NB4 (cell line): ENCODE measurements around the gene ADK.

Experiments
- MYC ChIP-seq: IDR thresholded peaks from 2 replicates; pipeline ENCODE4 v1.6.1; 2011; ENCODE audit warnings: low read depth, low read length
- TF ChIP-seq, protein P1 (sequence below): IDR thresholded peaks from 2 replicates; pipeline ENCODE4 v1.6.1; 2011; ENCODE audit warnings: low read depth, low read length
- TF ChIP-seq, protein P2 (sequence below): IDR thresholded peaks from one replicate; pipeline ENCODE4 v1.5.1; 2012; ENCODE audit warnings: low read depth, low read length

DNA sequence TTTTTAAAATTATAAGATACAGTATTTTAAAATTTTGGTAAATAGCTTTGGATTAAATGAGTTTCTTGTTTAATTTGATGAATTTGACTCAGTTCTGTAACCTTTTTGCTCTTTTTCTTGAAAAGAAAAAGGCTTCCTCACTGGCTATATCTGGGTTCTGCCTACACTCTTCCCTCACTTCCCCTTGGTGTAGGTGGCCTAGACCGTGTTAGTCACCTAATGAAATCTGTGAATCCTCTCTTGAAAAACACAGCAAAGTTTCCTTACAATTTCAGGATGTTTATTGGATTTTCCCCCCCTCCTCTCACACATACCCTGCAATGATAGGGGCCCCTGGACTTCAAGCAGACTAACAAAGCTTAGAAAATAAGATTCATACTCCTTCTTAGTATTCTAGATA is 231.6 kb downstream of the ADK start:
- TF ChIP-seq, protein P1, sequence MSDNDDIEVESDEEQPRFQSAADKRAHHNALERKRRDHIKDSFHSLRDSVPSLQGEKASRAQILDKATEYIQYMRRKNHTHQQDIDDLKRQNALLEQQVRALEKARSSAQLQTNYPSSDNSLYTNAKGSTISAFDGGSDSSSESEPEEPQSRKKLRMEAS: no peak
- TF ChIP-seq, protein P2, sequence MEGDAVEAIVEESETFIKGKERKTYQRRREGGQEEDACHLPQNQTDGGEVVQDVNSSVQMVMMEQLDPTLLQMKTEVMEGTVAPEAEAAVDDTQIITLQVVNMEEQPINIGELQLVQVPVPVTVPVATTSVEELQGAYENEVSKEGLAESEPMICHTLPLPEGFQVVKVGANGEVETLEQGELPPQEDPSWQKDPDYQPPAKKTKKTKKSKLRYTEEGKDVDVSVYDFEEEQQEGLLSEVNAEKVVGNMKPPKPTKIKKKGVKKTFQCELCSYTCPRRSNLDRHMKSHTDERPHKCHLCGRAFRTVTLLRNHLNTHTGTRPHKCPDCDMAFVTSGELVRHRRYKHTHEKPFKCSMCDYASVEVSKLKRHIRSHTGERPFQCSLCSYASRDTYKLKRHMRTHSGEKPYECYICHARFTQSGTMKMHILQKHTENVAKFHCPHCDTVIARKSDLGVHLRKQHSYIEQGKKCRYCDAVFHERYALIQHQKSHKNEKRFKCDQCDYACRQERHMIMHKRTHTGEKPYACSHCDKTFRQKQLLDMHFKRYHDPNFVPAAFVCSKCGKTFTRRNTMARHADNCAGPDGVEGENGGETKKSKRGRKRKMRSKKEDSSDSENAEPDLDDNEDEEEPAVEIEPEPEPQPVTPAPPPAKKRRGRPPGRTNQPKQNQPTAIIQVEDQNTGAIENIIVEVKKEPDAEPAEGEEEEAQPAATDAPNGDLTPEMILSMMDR: no peak
- no peak for TF ChIP-seq MYC
